Naive thymus-derived CD4-positive, alpha-beta T cell (primary cell): ENCODE measurements around the gene EME1. TPM values are rescaled to one million over a fixed set of nuclear protein-coding genes. Genes with fewer than 3 reads are reported as not detected.

Experiments used
- ATAC-seq: fragments of 150-1000 bp; cut with Tn5 transposase; 2 replicates; pipeline ENCODE4 v1.10.0; 2021; ENCODE audit warnings: mild to moderate bottlenecking, moderate library complexity
- CTCF ChIA-PET: fragments of 350-600 bp; sonication (Branson Sonifier 250); formaldehyde crosslinking; loops from one replicate; lab custom pipeline; 2021; ENCODE audit warnings: antibody characterized with exemption; lab: Charles Lee
- POLR2A ChIA-PET: fragments of 350-600 bp; sonication (Branson Sonifier 250); formaldehyde crosslinking; loops from one replicate; lab custom pipeline; 2021; ENCODE audit warnings: antibody characterized with exemption, inconsistent platforms; lab: Charles Lee
- DNase-seq, 9 donors: peaks; one replicate each; pipeline versions ENCODE4 v3.0.0 to v3.0.0-alpha.2; 2020 to 2022; ENCODE audit warnings: mixed read lengths in 1 of 9
- H3K27ac ChIP-seq: one replicate; pipeline ENCODE4 v1.7.0; 2013; ENCODE audit warnings: mild to moderate bottlenecking, low read depth, low read length, moderate library complexity
- H3K27me3 ChIP-seq, 2 donors: one replicate each; pipeline ENCODE4 v1.7.0; 2013; ENCODE audit warnings: low read length in 2 of 2, mild to moderate bottlenecking in 2 of 2, moderate library complexity in 2 of 2; ENCODE audit not compliant: control insufficient read depth in 2 of 2, insufficient read depth in 2 of 2
- H3K36me3 ChIP-seq, 3 experiments: 1 replicate in 2 of 3; 2 replicates in 1 of 3; pipeline ENCODE4 v1.7.0; 2013; ENCODE audit warnings: low read length in 3 of 3, mild to moderate bottlenecking in 3 of 3, moderate library complexity in 1 of 3; ENCODE audit not compliant: insufficient read depth in 3 of 3, control insufficient read depth in 2 of 3
- H3K4me1 ChIP-seq, 2 donors: one replicate each; pipeline ENCODE4 v1.7.0; 2013; ENCODE audit warnings: low read length in 2 of 2, mild to moderate bottlenecking in 2 of 2, moderate library complexity in 1 of 2; ENCODE audit not compliant: control insufficient read depth in 2 of 2, insufficient read depth in 2 of 2
- H3K4me3 ChIP-seq: 2 replicates; pipeline ENCODE4 v1.7.0; 2013; ENCODE audit warnings: mild to moderate bottlenecking, low read length
- H3K9me3 ChIP-seq, 3 experiments: 1 replicate in 2 of 3; 2 replicates in 1 of 3; pipeline ENCODE4 v1.7.0; 2013; ENCODE audit warnings: low read length in 3 of 3; ENCODE audit not compliant: control insufficient read depth in 2 of 3
- H3K27ac Mint-ChIP-seq, 9 donors: one replicate each; pipeline ENCODE4 v1.8.0; 2020 to 2022; ENCODE audit warnings: mixed read lengths in 9 of 9, mild to moderate bottlenecking in 8 of 9, moderate library complexity in 5 of 9, inconsistent platforms in 2 of 9
- H3K27me3 Mint-ChIP-seq, 5 donors: one replicate each; pipeline ENCODE4 v1.8.0; 2021 to 2022; ENCODE audit warnings: mixed read lengths in 5 of 5, mild to moderate bottlenecking in 1 of 5
- H3K36me3 Mint-ChIP-seq, 5 donors: one replicate each; pipeline ENCODE4 v1.8.0; 2020 to 2022; ENCODE audit warnings: mixed read lengths in 5 of 5, mild to moderate bottlenecking in 3 of 5, inconsistent platforms in 1 of 5
- H3K4me1 Mint-ChIP-seq, 7 donors: one replicate each; pipeline ENCODE4 v1.8.0; 2020 to 2022; ENCODE audit warnings: mixed read lengths in 7 of 7, mild to moderate bottlenecking in 3 of 7, inconsistent platforms in 1 of 7
- H3K4me3 Mint-ChIP-seq, 10 donors: one replicate each; pipeline ENCODE4 v1.8.0; 2020 to 2022; ENCODE audit warnings: mild to moderate bottlenecking in 10 of 10, mixed read lengths in 10 of 10, moderate library complexity in 6 of 10, inconsistent platforms in 2 of 10
- H3K9me3 Mint-ChIP-seq, 11 donors: one replicate each; pipeline ENCODE4 v1.8.0; 2020 to 2022; ENCODE audit warnings: mixed read lengths in 11 of 11, mild to moderate bottlenecking in 4 of 11, inconsistent platforms in 1 of 11, moderate library complexity in 1 of 11
- intact Hi-C, 2 donors: fragments of 100-400 bp; cut with micrococcal nuclease; formaldehyde crosslinking; loops; one replicate each; pipeline ENCODE4 v1.15.1; 2023
- polyA plus RNA-seq, 2 donors: library from polyadenylated mRNA; unstranded; fragments of 300-500 nt; fragmentation: Illumina TruSeq; gene quantifications; one replicate each; pipeline ENCODE4 v1.2.3, GENCODE V29; 2021
- total RNA-seq, 6 experiments: library from RNA in 5 of 6; stranded (reverse) in 5 of 6; gene quantifications; 1 replicate in 5 of 6; 2 replicates in 1 of 6; pipeline ENCODE4 v1.2.3 and lab custom pipeline; 2021 to 2026

Gene EME1
- total and polyA plus RNA-seq, 7 experiments from 2014 or later: 0.61 to 17.5 (median 2.2) TPM; not detected in 2

DNA sequence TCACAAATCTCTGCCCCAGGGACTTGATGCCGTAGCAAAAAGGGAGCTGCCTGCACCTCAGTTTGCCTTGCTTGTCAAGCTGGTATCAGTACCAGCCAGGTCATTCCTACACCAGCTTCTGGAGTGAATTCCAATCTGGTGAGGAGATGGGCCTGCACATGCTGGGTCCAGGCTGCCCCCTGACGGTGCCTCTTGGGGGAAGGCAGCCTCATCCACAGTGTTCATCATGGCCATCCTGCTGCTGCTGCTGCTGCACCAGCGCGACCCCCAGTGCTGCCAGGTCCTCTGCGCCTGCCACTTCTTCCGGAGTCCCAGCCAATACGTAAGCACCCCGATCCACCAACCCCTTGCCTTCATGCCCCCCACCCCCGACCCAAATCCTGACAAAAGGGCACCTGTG lies 8.3 kb upstream of the EME1 start:
- H3K4me3 Mint-ChIP-seq: no peak overlapping the region
- intact Hi-C loops: loop anchor here (5.0 kb wide), 1 partner anchor 33 kb away; the partner anchor contains the start of gene LRRC59 (in 2 of the 2)
- H3K27me3 ChIP-seq: no peaks in the 10 kb centered on the region
- H3K27ac ChIP-seq: no peak overlapping the region
- no peaks in the 10 kb centered on the region for H3K9me3 Mint-ChIP-seq
- peaks cover 0 to 6% of the 10 kb centered on the region in 2 donors for H3K4me1 ChIP-seq
- ChIA-PET POLR2A (interaction anchor here (1.5 kb wide), 1 partner anchor 9 kb away, joined by 5 read pairs; the partner anchor contains the start of genes EME1 and MRPL27), CTCF (no interaction called here)
- H3K4me1 Mint-ChIP-seq: peaks cover 7 to 16% (median 9%) of the 10 kb centered on the region in 7 donors
- H3K9me3 ChIP-seq: no peaks in the 10 kb centered on the region
- DNase-seq (no peak), ATAC-seq (no peak)
- H3K27ac Mint-ChIP-seq: no peak overlapping the region
- H3K27me3 Mint-ChIP-seq: no peaks in the 10 kb centered on the region
- peaks cover 4 to 33% (median 9%) of the 10 kb centered on the region in 5 donors for H3K36me3 Mint-ChIP-seq
- H3K36me3 ChIP-seq: peaks cover 8 to 70% (median 13%) of the 10 kb centered on the region in 3 experiments
- no peak overlapping the region for H3K4me3 ChIP-seq

DNA sequence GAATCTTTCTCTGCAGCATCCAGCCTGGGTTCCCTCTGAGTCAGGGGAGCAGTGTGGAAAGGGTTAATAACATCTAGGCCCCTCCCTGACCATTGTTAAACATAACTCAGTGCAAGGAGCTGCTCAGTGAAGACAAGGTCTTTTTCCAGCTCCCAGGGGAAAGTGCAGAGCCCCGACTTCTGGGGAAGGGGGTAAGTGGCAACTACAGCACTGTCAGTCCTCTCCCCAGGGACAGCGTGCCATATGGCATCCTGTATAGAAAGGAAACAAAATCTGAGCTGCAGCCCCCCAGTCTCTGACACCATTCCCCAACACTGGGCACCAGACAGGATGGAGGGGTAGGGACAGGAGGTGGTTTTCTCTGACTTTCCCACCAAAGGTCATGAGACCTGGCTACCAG lies 7.9 kb upstream of the EME1 start:
- Histone ChIP-seq H3K4me1 (peaks cover 0 to 6% of the 10 kb centered on the region in 2 donors), H3K27me3 (no peaks in the 10 kb centered on the region), H3K4me3 (no peak overlapping the region), H3K27ac (no peak overlapping the region), H3K36me3 (peaks cover 8 to 70% (median 14%) of the 10 kb centered on the region in 3 experiments), H3K9me3 (no peaks in the 10 kb centered on the region)
- Mint-ChIP-seq H3K27me3 (no peaks in the 10 kb centered on the region), H3K9me3 (no peaks in the 10 kb centered on the region), H3K36me3 (peaks cover 5 to 37% (median 9%) of the 10 kb centered on the region in 5 donors), H3K27ac (no peak overlapping the region), H3K4me3 (no peak overlapping the region), H3K4me1 (peaks cover 7 to 20% (median 10%) of the 10 kb centered on the region in 7 donors)
- POLR2A ChIA-PET: interaction anchor here (1.5 kb wide), 1 partner anchor 8 kb away, joined by 5 read pairs; the partner anchor contains the start of genes EME1 and MRPL27
- CTCF ChIA-PET: interaction anchor here (0.7 kb wide), 1 partner anchor 114 kb away, joined by 3 read pairs; no protein-coding TSS in a partner anchor
- ATAC-seq (no peak), DNase-seq (no peak)
- intact Hi-C loops: no loop called here

DNA sequence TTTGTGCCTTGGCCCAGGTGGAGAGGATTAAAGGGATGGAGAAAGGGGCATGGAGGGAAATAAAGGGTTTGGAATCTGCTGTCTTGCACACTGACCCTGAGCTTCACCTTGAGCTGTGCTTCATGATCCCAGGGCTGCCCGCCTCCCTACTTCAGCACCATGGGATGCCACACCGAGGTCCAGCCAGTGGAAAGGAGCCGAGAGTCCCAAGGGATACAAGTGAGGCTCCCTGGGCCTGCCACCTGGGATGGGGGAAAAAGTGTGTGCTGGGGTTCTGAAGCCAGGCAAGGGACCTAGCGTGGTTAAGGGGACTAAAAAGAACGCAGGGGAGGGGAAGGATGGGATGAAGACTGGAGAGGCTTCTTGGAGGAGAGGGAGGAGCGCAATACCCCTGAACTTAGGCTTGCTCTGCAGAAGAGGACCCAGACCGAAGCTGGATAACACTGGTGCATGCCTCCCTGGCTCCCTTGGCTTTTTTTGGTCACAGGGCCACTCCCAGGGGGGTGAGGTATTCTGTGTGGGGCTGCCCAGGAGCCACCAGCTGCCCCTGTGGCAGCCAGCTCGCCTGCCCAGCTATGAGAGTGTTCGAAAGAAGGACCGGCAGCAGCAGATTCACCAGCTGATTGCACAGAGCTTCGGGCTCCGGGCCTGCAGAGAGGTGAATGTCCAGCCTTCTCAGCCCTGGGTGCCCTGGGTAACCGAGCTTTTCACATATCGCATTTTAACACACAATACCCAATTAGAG lies 7.2 kb upstream of the EME1 start:
- peaks cover 8 to 70% (median 14%) of the 10 kb centered on the region in 3 experiments for H3K36me3 ChIP-seq
- ATAC-seq (no peak), DNase-seq (no peak)
- no peaks in the 10 kb centered on the region for H3K9me3 Mint-ChIP-seq
- peaks cover 7 to 26% (median 15%) of the 10 kb centered on the region in 7 donors for H3K4me1 Mint-ChIP-seq
- no peaks in the 10 kb centered on the region for H3K9me3 ChIP-seq
- H3K4me3 ChIP-seq: no peak overlapping the region
- peaks cover 0 to 6% of the 10 kb centered on the region in 2 donors for H3K4me1 ChIP-seq
- H3K4me3 Mint-ChIP-seq: no peak overlapping the region
- H3K36me3 Mint-ChIP-seq: peaks cover 5 to 40% (median 12%) of the 10 kb centered on the region in 5 donors
- H3K27ac ChIP-seq: no peak overlapping the region
- POLR2A ChIA-PET: interaction anchor here (1.5 kb wide), 1 partner anchor 8 kb away, joined by 5 read pairs; the partner anchor contains the start of genes EME1 and MRPL27
- H3K27me3 Mint-ChIP-seq: no peaks in the 10 kb centered on the region
- no peaks in the 10 kb centered on the region for H3K27me3 ChIP-seq
- CTCF ChIA-PET: interaction anchor here (0.7 kb wide), 1 partner anchor 113 kb away, joined by 3 read pairs; no protein-coding TSS in a partner anchor
- H3K27ac Mint-ChIP-seq: no peak overlapping the region
- intact Hi-C loops: no loop called here

DNA sequence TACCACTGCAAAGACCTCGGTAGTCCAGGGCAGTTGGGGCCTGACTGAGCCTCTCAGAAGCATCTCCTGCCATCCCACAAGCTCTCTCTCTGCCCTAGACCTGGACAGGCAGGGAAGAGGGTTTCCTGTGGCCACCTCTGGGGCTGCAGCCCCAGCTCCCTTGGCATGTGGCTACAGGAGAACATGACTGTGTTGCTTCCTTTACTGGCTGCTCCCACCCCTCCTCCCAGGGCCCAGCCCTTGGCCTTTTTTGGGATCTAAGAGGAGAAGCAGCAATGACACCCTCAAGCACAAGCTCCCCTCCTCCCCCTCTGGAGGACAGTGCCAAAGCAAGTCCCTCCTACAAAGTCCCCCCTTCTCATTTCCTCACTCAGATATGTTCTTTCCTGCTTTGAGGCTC lies 5.6 kb upstream of the EME1 start:
- Mint-ChIP-seq H3K4me3 (no peak overlapping the region), H3K27ac (no peak overlapping the region), H3K4me1 (peaks cover 13 to 34% (median 21%) of the 10 kb centered on the region in 7 donors), H3K9me3 (no peaks in the 10 kb centered on the region), H3K36me3 (peaks cover 5 to 40% (median 20%) of the 10 kb centered on the region in 5 donors), H3K27me3 (no peaks in the 10 kb centered on the region)
- intact Hi-C loops: no loop called here
- ChIA-PET CTCF (no interaction called here), POLR2A (no interaction called here)
- H3K4me1 ChIP-seq: peaks cover 9 to 14% of the 10 kb centered on the region in 2 donors
- no peak overlapping the region for H3K27ac ChIP-seq
- peaks cover 8 to 65% (median 14%) of the 10 kb centered on the region in 3 experiments for H3K36me3 ChIP-seq
- no peaks in the 10 kb centered on the region for H3K9me3 ChIP-seq
- DNase-seq (no peak), ATAC-seq (no peak)
- H3K27me3 ChIP-seq: no peaks in the 10 kb centered on the region
- H3K4me3 ChIP-seq: no peak overlapping the region

DNA sequence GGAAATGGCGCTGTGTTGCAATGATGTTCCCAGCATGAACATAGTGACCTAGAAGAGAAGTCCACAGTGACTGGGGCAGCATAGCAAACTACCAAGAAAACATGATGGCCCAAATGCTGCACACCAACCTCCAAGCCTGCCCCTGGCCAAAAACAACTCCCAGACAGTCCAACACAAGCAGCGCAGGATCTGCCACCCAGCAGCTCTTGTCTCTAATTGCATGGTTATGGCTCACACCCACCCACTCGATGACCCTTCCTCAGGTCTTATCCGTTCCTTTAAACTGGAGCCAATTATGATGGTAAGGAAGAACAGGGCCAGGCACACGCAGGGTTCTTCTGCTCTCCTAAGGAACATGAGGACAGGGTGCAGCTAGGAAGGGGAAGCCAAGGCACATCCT lies 3.0 kb upstream of the EME1 start:
- H3K9me3 Mint-ChIP-seq: peaks cover 0 to 4% (median 0%) of the 10 kb centered on the region in 11 donors
- peaks cover 9 to 13% of the 10 kb centered on the region in 2 donors for H3K4me1 ChIP-seq
- H3K27me3 ChIP-seq: no peaks in the 10 kb centered on the region
- H3K36me3 ChIP-seq: peaks cover 8 to 59% (median 14%) of the 10 kb centered on the region in 3 experiments
- peak overlapping the region in 4 of 10 donors; percentile 3 to 39 (median 10) for H3K4me3 Mint-ChIP-seq
- no peak overlapping the region for H3K27ac ChIP-seq
- no peak overlapping the region for H3K4me3 ChIP-seq
- no peaks in the 10 kb centered on the region for H3K9me3 ChIP-seq
- peaks cover 5 to 40% (median 26%) of the 10 kb centered on the region in 5 donors for H3K36me3 Mint-ChIP-seq
- H3K27ac Mint-ChIP-seq: no peak overlapping the region
- intact Hi-C loops: loop anchor here in 1 of 2 donors (5.0 kb wide), 1 partner anchor 337 kb away; the partner anchor contains the start of gene ANKRD40
- CTCF ChIA-PET: interaction anchor here (1.3 to 1.6 kb wide), 2 partner anchors 8 to 27 kb away, joined by 5 to 7 read pairs; partner anchors contain the start of gene LRRC59
- no peaks in the 10 kb centered on the region for H3K27me3 Mint-ChIP-seq
- POLR2A ChIA-PET: interaction anchor here (0.5 to 2.7 kb wide), 2 partner anchors 28 to 618 kb away, joined by 3 to 16 read pairs; partner anchors contain the start of gene LRRC59
- ATAC-seq (no peak), DNase-seq (no peak)
- peaks cover 18 to 41% (median 31%) of the 10 kb centered on the region in 7 donors for H3K4me1 Mint-ChIP-seq

DNA sequence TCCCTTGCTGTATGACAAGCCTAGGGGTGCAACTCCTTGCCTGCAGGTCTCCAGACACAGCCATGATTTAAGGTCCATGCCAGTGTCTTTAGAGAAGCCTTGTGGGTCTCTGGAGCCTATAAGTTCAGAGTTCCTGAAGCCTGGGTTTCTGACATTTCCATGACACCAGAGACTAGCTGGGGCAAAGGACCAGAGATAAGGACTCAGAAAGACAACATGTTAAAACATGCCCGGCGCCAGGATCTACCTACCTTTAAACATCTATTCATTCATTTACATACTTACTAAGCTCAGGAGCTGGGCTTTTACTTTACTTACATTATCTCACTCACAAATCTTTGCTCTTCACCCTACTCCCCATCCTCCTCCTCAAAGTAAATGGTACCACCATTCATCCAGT lies 1.5 kb upstream of the EME1 start:
- Histone ChIP-seq H3K27me3 (no peaks in the 10 kb centered on the region), H3K27ac (no peak overlapping the region), H3K4me1 (peaks cover 9 to 13% of the 10 kb centered on the region in 2 donors), H3K4me3 (no peak overlapping the region), H3K9me3 (no peaks in the 10 kb centered on the region), H3K36me3 (peaks cover 8 to 45% (median 14%) of the 10 kb centered on the region in 3 experiments)
- Mint-ChIP-seq H3K4me1 (peaks cover 18 to 41% (median 31%) of the 10 kb centered on the region in 7 donors), H3K4me3 (peak overlapping the region; percentile 92 to 100 (median 98)), H3K36me3 (peaks cover 5 to 34% (median 22%) of the 10 kb centered on the region in 5 donors), H3K9me3 (peaks cover 0 to 4% (median 0%) of the 10 kb centered on the region in 11 donors), H3K27ac (peak overlapping the region; percentile 25 to 99 (median 97)), H3K27me3 (no peaks in the 10 kb centered on the region)
- no peak for ATAC-seq
- intact Hi-C loops: loop anchor here in 1 of 2 donors (5.0 kb wide), 1 partner anchor 336 kb away; the partner anchor contains the start of gene ANKRD40
- no peak for DNase-seq
- ChIA-PET CTCF (interaction anchor here (1.0 kb wide), 2 partner anchors 10 to 12 kb away, joined by 3 to 4 read pairs; no protein-coding TSS in a partner anchor), POLR2A (interaction anchor here (0.6 to 2.7 kb wide), 5 partner anchors 9 to 26 kb away, joined by 3 to 16 read pairs (median 6); partner anchors contain the start of genes LRRC59 and XYLT2)
